HepG2 (cell line): ENCODE results near the gene RASAL3. TPM values are rescaled to one million over a fixed set of nuclear protein-coding genes. Genes with fewer than 3 reads are reported as not detected.
A peak's percentile ranks its signal among the peaks of the same experiment; 100 is the strongest.

ENCODE experiments used
- DDIT3 ChIP-seq: sonication (generic); formaldehyde crosslinking; IDR thresholded peaks from 2 replicates; pipeline ENCODE4 v1.4.0; 2020; ENCODE audit warnings: mild to moderate bottlenecking, missing genetic modification reagents
- ETV5 ChIP-seq: IDR thresholded peaks from 2 replicates; pipeline ENCODE4 v1.6.1; 2018; ENCODE audit warnings: missing biosample characterization, missing genetic modification reagents, inconsistent platforms, borderline replicate concordance
- MAZ ChIP-seq, 2 experiments: sonication (generic) in 1 of 2; formaldehyde crosslinking in 1 of 2; IDR thresholded peaks; 2 replicates each; pipeline versions ENCODE4 v1.5.0 to v1.6.1; 2012 to 2020; ENCODE audit warnings: low read depth in 2 of 2, mild to moderate bottlenecking in 2 of 2, borderline replicate concordance in 1 of 2, improper control_type of control experiment in 1 of 2, low read length in 1 of 2, missing genetic modification reagents in 1 of 2, moderate library complexity in 1 of 2
- MYC ChIP-seq: sonication (generic); formaldehyde crosslinking; IDR thresholded peaks from 2 replicates; pipeline ENCODE4 v1.9.0; 2021; ENCODE audit warnings: missing genetic modification reagents, borderline replicate concordance
- NR2C2 ChIP-seq: sonication (generic); formaldehyde crosslinking; IDR thresholded peaks from 2 replicates; pipeline ENCODE4 v1.4.0; 2020; ENCODE audit warnings: missing genetic modification reagents, mild to moderate bottlenecking, moderate library complexity, borderline replicate concordance
- NR2F2 ChIP-seq: IDR thresholded peaks from 2 replicates; pipeline ENCODE4 v1.6.1; 2012; ENCODE audit warnings: low read depth, inconsistent platforms, borderline replicate concordance
- PITX1 ChIP-seq: sonication (generic); formaldehyde crosslinking; IDR thresholded peaks from 2 replicates; pipeline ENCODE4 v1.5.1; 2020; ENCODE audit warnings: mild to moderate bottlenecking, missing genetic modification reagents
- REPIN1 ChIP-seq: sonication (generic); formaldehyde crosslinking; IDR thresholded peaks from 2 replicates; pipeline ENCODE4 v1.8.0; 2022; ENCODE audit warnings: missing genetic modification reagents, low read depth, mild to moderate bottlenecking, borderline replicate concordance
- RXRB ChIP-seq: IDR thresholded peaks from 2 replicates; pipeline ENCODE4 v1.6.1; 2016; ENCODE audit warnings: borderline replicate concordance, missing genetic modification reagents, missing compliant biosample characterization
- STAG1 ChIP-seq: sonication (generic); formaldehyde crosslinking; IDR thresholded peaks from 2 replicates; pipeline ENCODE4 v1.4.0; 2020; ENCODE audit warnings: missing genetic modification reagents
- UBTF ChIP-seq: sonication (generic); formaldehyde crosslinking; IDR thresholded peaks from 2 replicates; pipeline ENCODE4 v1.4.0; 2020; ENCODE audit warnings: mild to moderate bottlenecking, missing genetic modification reagents
- ZBTB14 ChIP-seq: sonication (generic); formaldehyde crosslinking; IDR thresholded peaks from 2 replicates; pipeline ENCODE4 v1.4.0; 2020; ENCODE audit warnings: missing genetic modification reagents
- ZNF263 ChIP-seq: sonication (generic); formaldehyde crosslinking; IDR thresholded peaks from 2 replicates; pipeline ENCODE4 v1.4.0; 2020; ENCODE audit warnings: missing genetic modification reagents
- ZNF598 ChIP-seq: sonication (generic); formaldehyde crosslinking; IDR thresholded peaks from 2 replicates; pipeline ENCODE4 v1.5.1; 2020; ENCODE audit warnings: mild to moderate bottlenecking, missing genetic modification reagents, borderline replicate concordance
- ZNF605 ChIP-seq: sonication (generic); formaldehyde crosslinking; IDR thresholded peaks from 2 replicates; pipeline ENCODE4 v1.8.0; 2022; ENCODE audit warnings: mild to moderate bottlenecking, missing genetic modification reagents
- ZNF629 ChIP-seq: sonication (generic); formaldehyde crosslinking; conservative IDR thresholded peaks from 2 replicates; pipeline ENCODE4 v1.5.0; 2020; ENCODE audit warnings: missing genetic modification reagents
- ZNF660 ChIP-seq: sonication (generic); formaldehyde crosslinking; IDR thresholded peaks from 2 replicates; pipeline ENCODE4 v1.5.1; 2020; ENCODE audit warnings: mild to moderate bottlenecking, low read depth, missing genetic modification reagents, borderline replicate concordance
- ZNF687 ChIP-seq: sonication (generic); formaldehyde crosslinking; IDR thresholded peaks from 2 replicates; pipeline ENCODE4 v1.5.1; 2020; ENCODE audit warnings: mild to moderate bottlenecking, missing genetic modification reagents, moderate library complexity
- polyA plus RNA-seq, 8 experiments: library from polyadenylated mRNA; depleted of rRNA in 3 of 8; stranded (reverse) in 7 of 8; unstranded in 1 of 8; fragments of >200 nt; fragmentation: Illumina TruSeq in 4 of 8; extraction: Trizol in 4 of 8; gene quantifications; 2 replicates each; pipeline versions ENCODE4 v1.2.1 to v1.2.3, GENCODE V29; 2011 to 2016; ENCODE audit warnings: low read depth in 4 of 8, missing spikeins in 1 of 8, mixed read lengths in 1 of 8; ENCODE audit not compliant: insufficient read depth in 1 of 8
- total RNA-seq, 5 experiments: library from RNA; depleted of rRNA; stranded (reverse); fragments of >200 nt; fragmentation: Illumina TruSeq; extraction: Trizol; gene quantifications; 2 replicates each; pipeline ENCODE4 v1.2.3, GENCODE V29; 2016; ENCODE audit warnings: low read depth in 1 of 5

RASAL3 gene
- total and polyA plus RNA-seq, 2 of the 13 experiments (the other 11 are each of a cell fraction or from before 2014, with no cell fraction given) = not detected

GRCh38 chr19:15479391-15480345, 15.3 kb upstream of the RASAL3 start, which contains the start of gene PGLYRP2 (continued):
- peak; percentile 74 for TF ChIP-seq ZNF687 (CRISPR knock-in tag)
- TF ChIP-seq NR2F2 = peak; percentile 62; the same call in 1 of the 2 replicates
- TF ChIP-seq ZNF263 (CRISPR knock-in tag) = 0 out of 2 replicates have a peak, but pooled peaks have one; percentile 25
- TF ChIP-seq ZNF598 (CRISPR knock-in tag) = peak; percentile 96; the same call in 1 of the 2 replicates
- no peak for TF ChIP-seq DDIT3
- TF ChIP-seq ZNF605 = peak; percentile 56; the same call in 1 of the 2 replicates
- peak; percentile 56; the same call in 1 of the 2 replicates for TF ChIP-seq RXRB
- 0 out of 2 replicates have a peak, but pooled peaks have one; percentile 48 for TF ChIP-seq REPIN1 (CRISPR knock-in tag)
- TF ChIP-seq ZNF629 (CRISPR knock-in tag) = peak; percentile 99
- TF ChIP-seq UBTF (CRISPR knock-in tag) = peak; percentile 52; the same call in 1 of the 2 replicates
- TF ChIP-seq NR2C2 (CRISPR knock-in tag) = peak; percentile 83
- TF ChIP-seq ETV5 (CRISPR knock-in tag) = no peak; the same call in 1 of the 2 replicates
- TF ChIP-seq ZNF660 (CRISPR knock-in tag) = 0 out of 2 replicates have a peak, but pooled peaks have one; percentile 33
- no peak for TF ChIP-seq ZBTB14 (CRISPR knock-in tag)
- TF ChIP-seq MAZ (IDR thresholded peaks at IDR 0.05; ENCODE audit: borderline replicate concordance, low read depth, low read length) = no peak
- no peak for TF ChIP-seq MAZ (CRISPR knock-in tag; IDR thresholded peaks at IDR 0.05; ENCODE audit: low read depth)
- peak; percentile 43 for TF ChIP-seq PITX1 (CRISPR knock-in tag)
- TF ChIP-seq MYC (CRISPR knock-in tag) = 0 out of 2 replicates have a peak, but pooled peaks have one; percentile 33
- TF ChIP-seq STAG1 = peak; percentile 47
